SK-N-SH treated with all-trans-retinoic acid at 6 μM for 48 hours (cell line): ENCODE data around the gene CASP5.
"Not testable (repeated sequence)": the region's sequence is repeated elsewhere in the genome, so short reads cannot be mapped to it uniquely, and the experiment has no call there.

ENCODE experiments used
- ATAC-seq: fragments of 200-7000 bp; cut with Tn5 transposase; 3 replicates; pipeline ENCODE4 v1.9.1; 2020; ENCODE audit warnings: mild to moderate bottlenecking, moderate library complexity
- ARNTL ChIP-seq: fragments of 450-650 bp; formaldehyde crosslinking; IDR thresholded peaks from 2 replicates; pipeline ENCODE4 v1.5.0; 2020; ENCODE audit warnings: low read depth, mild to moderate bottlenecking, moderate library complexity, borderline replicate concordance
- BACH2 ChIP-seq: fragments of 250-450 bp; sonication (Bioruptor Pico); IDR thresholded peaks from 2 replicates; pipeline ENCODE4 v1.9.0; 2021; ENCODE audit warnings: mild to moderate bottlenecking, borderline replicate concordance
- CSDC2 ChIP-seq: fragments of 250-450 bp; sonication (Bioruptor Pico); IDR thresholded peaks from 2 replicates; pipeline ENCODE4 v1.5.0; 2020; ENCODE audit warnings: mild to moderate bottlenecking, moderate library complexity
- ESRRG ChIP-seq: fragments of 250-450 bp; sonication (Bioruptor Pico); IDR thresholded peaks from 2 replicates; pipeline ENCODE4 v1.6.1; 2021; ENCODE audit warnings: mild to moderate bottlenecking
- GLIS3 ChIP-seq: fragments of 250-450 bp; sonication (Bioruptor Pico); IDR thresholded peaks from 2 replicates; pipeline ENCODE4 v1.5.0; 2020; ENCODE audit warnings: mild to moderate bottlenecking, moderate library complexity
- ISL1 ChIP-seq: fragments of 250-450 bp; sonication (Bioruptor Pico); IDR thresholded peaks from 2 replicates; pipeline ENCODE4 v2.1.2; 2022; ENCODE audit warnings: mild to moderate bottlenecking, moderate library complexity
- OSR1 ChIP-seq: fragments of 250-450 bp; sonication (Bioruptor Pico); IDR thresholded peaks from 2 replicates; pipeline ENCODE4 v1.8.0; 2022; ENCODE audit warnings: moderate library complexity, mild to moderate bottlenecking, inconsistent platforms
- RARB ChIP-seq: fragments of 250-450 bp; sonication (Bioruptor Pico); IDR thresholded peaks from 2 replicates; pipeline ENCODE4 v1.8.0; 2021; ENCODE audit warnings: mild to moderate bottlenecking, moderate library complexity
- SNAI2 ChIP-seq: fragments of 250-450 bp; sonication (Bioruptor Pico); IDR thresholded peaks from 2 replicates; pipeline ENCODE4 v1.5.0; 2020; ENCODE audit warnings: mild to moderate bottlenecking, moderate library complexity
- TCF4 ChIP-seq: fragments of 250-450 bp; sonication (Bioruptor Pico); IDR thresholded peaks from 2 replicates; pipeline ENCODE4 v1.8.0; 2021; ENCODE audit warnings: mild to moderate bottlenecking, moderate library complexity, borderline replicate concordance
- TOX ChIP-seq: fragments of 250-450 bp; sonication (Bioruptor Pico); IDR thresholded peaks from 2 replicates; pipeline ENCODE4 v1.8.0; 2021; ENCODE audit warnings: mild to moderate bottlenecking, moderate library complexity, borderline replicate concordance
- ZC3H10 ChIP-seq: fragments of 250-450 bp; sonication (Bioruptor Pico); IDR thresholded peaks from 2 replicates; pipeline ENCODE4 v1.5.1; 2021; ENCODE audit warnings: mild to moderate bottlenecking, moderate library complexity
- ZFP3 ChIP-seq: fragments of 250-450 bp; sonication (Bioruptor Pico); IDR thresholded peaks from 2 replicates; pipeline ENCODE4 v1.5.0; 2020; ENCODE audit warnings: mild to moderate bottlenecking, moderate library complexity
- ZFP30 ChIP-seq: fragments of 450-650 bp; formaldehyde crosslinking; IDR thresholded peaks from 2 replicates; pipeline ENCODE4 v1.5.0; 2022; ENCODE audit warnings: mild to moderate bottlenecking, moderate library complexity
- ZNF565 ChIP-seq: fragments of 450-650 bp; formaldehyde crosslinking; conservative IDR thresholded peaks from 2 replicates; pipeline ENCODE4 v1.5.0; 2020; ENCODE audit warnings: low read depth, mild to moderate bottlenecking, moderate library complexity
- ZNF70 ChIP-seq: fragments of 450-650 bp; formaldehyde crosslinking; IDR thresholded peaks from 2 replicates; pipeline ENCODE4 v1.5.0; 2020; ENCODE audit warnings: mild to moderate bottlenecking, moderate library complexity
- ZNF8 ChIP-seq: fragments of 450-650 bp; formaldehyde crosslinking; IDR thresholded peaks from 2 replicates; pipeline ENCODE4 v1.5.0; 2020; ENCODE audit warnings: mild to moderate bottlenecking, moderate library complexity
- TF ChIP-seq, protein P1 (sequence below): fragments of 250-450 bp; sonication (Bioruptor Pico); IDR thresholded peaks from 2 replicates; pipeline ENCODE4 v1.5.1; 2021; ENCODE audit warnings: mild to moderate bottlenecking, moderate library complexity
- TF ChIP-seq, protein P2 (sequence below): fragments of 250-450 bp; sonication (Bioruptor Pico); IDR thresholded peaks from 2 replicates; pipeline ENCODE4 v1.5.1; 2020; ENCODE audit warnings: low read depth, mild to moderate bottlenecking, moderate library complexity
- TF ChIP-seq, protein P3 (sequence below): fragments of 250-450 bp; sonication (Bioruptor Pico); IDR thresholded peaks from 2 replicates; pipeline ENCODE4 v1.8.0; 2021; ENCODE audit warnings: low read depth, mild to moderate bottlenecking, moderate library complexity, borderline replicate concordance
- TF ChIP-seq, protein P4 (sequence below): fragments of 250-450 bp; sonication (Bioruptor Pico); IDR thresholded peaks from 2 replicates; pipeline ENCODE4 v1.5.0; 2020; ENCODE audit warnings: mild to moderate bottlenecking, moderate library complexity

Gene CASP5

DNA sequence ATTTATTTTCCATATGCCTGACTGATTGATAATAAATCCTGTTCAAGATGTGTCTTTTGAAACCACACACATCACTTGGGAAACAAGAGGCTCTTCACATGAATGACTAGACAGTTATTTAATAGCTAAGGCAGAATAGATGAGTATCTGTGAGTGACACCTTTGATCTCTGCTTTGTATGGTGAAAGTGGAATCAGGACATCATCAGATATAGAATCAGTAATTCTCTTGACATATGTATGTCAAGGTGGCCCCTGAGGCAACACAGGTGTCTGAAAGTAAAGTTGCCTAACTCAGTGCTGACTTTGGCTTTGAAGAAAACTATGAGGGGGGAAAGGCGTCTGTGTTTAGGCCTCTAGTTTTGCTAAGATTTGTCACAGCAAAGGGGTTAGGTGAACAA lies 43.1 kb downstream of the CASP5 start:
- TF ChIP-seq CSDC2 (CRISPR knock-in tag) = no peak
- no peak for TF ChIP-seq ZNF565
- TF ChIP-seq SNAI2 (CRISPR knock-in tag) = no peak
- TF ChIP-seq BACH2 (CRISPR knock-in tag) = no peak
- TF ChIP-seq ZFP30 (CRISPR knock-in tag) = no peak
- TF ChIP-seq, protein P1, sequence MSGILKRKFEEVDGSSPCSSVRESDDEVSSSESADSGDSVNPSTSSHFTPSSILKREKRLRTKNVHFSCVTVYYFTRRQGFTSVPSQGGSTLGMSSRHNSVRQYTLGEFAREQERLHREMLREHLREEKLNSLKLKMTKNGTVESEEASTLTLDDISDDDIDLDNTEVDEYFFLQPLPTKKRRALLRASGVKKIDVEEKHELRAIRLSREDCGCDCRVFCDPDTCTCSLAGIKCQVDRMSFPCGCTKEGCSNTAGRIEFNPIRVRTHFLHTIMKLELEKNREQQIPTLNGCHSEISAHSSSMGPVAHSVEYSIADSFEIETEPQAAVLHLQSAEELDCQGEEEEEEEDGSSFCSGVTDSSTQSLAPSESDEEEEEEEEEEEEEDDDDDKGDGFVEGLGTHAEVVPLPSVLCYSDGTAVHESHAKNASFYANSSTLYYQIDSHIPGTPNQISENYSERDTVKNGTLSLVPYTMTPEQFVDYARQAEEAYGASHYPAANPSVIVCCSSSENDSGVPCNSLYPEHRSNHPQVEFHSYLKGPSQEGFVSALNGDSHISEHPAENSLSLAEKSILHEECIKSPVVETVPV (CRISPR knock-in tag) = no peak
- TF ChIP-seq TOX (CRISPR knock-in tag) = no peak
- TF ChIP-seq, protein P2, sequence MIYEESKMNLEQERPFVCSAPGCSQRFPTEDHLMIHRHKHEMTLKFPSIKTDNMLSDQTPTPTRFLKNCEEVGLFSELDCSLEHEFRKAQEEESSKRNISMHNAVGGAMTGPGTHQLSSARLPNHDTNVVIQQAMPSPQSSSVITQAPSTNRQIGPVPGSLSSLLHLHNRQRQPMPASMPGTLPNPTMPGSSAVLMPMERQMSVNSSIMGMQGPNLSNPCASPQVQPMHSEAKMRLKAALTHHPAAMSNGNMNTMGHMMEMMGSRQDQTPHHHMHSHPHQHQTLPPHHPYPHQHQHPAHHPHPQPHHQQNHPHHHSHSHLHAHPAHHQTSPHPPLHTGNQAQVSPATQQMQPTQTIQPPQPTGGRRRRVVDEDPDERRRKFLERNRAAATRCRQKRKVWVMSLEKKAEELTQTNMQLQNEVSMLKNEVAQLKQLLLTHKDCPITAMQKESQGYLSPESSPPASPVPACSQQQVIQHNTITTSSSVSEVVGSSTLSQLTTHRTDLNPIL (CRISPR knock-in tag) = no peak
- no peak for TF ChIP-seq ESRRG (CRISPR knock-in tag)
- TF ChIP-seq, protein P3, sequence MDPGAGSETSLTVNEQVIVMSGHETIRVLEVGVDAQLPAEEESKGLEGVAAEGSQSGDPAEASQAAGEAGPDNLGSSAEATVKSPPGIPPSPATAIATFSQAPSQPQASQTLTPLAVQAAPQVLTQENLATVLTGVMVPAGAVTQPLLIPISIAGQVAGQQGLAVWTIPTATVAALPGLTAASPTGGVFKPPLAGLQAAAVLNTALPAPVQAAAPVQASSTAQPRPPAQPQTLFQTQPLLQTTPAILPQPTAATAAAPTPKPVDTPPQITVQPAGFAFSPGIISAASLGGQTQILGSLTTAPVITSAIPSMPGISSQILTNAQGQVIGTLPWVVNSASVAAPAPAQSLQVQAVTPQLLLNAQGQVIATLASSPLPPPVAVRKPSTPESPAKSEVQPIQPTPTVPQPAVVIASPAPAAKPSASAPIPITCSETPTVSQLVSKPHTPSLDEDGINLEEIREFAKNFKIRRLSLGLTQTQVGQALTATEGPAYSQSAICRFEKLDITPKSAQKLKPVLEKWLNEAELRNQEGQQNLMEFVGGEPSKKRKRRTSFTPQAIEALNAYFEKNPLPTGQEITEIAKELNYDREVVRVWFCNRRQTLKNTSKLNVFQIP = no peak
- no peak for TF ChIP-seq OSR1 (CRISPR knock-in tag)
- TF ChIP-seq ISL1 (CRISPR knock-in tag) = no peak
- no peak for TF ChIP-seq GLIS3 (CRISPR knock-in tag)
- no peak for TF ChIP-seq ARNTL (CRISPR knock-in tag)
- TF ChIP-seq RARB = no peak
- TF ChIP-seq, protein P4, sequence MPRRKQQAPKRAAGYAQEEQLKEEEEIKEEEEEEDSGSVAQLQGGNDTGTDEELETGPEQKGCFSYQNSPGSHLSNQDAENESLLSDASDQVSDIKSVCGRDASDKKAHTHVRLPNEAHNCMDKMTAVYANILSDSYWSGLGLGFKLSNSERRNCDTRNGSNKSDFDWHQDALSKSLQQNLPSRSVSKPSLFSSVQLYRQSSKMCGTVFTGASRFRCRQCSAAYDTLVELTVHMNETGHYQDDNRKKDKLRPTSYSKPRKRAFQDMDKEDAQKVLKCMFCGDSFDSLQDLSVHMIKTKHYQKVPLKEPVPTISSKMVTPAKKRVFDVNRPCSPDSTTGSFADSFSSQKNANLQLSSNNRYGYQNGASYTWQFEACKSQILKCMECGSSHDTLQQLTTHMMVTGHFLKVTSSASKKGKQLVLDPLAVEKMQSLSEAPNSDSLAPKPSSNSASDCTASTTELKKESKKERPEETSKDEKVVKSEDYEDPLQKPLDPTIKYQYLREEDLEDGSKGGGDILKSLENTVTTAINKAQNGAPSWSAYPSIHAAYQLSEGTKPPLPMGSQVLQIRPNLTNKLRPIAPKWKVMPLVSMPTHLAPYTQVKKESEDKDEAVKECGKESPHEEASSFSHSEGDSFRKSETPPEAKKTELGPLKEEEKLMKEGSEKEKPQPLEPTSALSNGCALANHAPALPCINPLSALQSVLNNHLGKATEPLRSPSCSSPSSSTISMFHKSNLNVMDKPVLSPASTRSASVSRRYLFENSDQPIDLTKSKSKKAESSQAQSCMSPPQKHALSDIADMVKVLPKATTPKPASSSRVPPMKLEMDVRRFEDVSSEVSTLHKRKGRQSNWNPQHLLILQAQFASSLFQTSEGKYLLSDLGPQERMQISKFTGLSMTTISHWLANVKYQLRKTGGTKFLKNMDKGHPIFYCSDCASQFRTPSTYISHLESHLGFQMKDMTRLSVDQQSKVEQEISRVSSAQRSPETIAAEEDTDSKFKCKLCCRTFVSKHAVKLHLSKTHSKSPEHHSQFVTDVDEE (CRISPR knock-in tag) = no peak
- ATAC-seq = no peak

DNA sequence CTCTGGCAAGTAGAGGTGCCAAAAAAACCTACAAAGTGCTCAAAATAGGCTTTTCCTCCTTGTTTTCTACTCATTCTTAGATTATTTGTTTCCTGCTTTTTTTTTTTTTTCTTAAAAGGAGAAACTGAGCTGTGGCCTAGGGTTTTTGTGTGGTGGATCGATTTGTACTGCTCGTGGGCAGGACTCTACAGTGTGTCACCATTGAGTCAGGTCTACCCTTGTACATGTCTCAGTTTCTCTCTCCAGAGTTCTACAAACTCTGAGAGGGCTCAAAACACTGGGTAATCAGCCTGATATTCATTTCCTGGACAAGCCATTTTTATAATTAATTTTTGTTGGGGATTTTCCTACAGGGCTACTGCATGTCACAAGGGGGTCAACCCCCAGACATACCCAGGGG lies 49.4 kb downstream of the CASP5 start:
- ATAC-seq = no peak
- no peak for TF ChIP-seq SNAI2 (CRISPR knock-in tag)

DNA sequence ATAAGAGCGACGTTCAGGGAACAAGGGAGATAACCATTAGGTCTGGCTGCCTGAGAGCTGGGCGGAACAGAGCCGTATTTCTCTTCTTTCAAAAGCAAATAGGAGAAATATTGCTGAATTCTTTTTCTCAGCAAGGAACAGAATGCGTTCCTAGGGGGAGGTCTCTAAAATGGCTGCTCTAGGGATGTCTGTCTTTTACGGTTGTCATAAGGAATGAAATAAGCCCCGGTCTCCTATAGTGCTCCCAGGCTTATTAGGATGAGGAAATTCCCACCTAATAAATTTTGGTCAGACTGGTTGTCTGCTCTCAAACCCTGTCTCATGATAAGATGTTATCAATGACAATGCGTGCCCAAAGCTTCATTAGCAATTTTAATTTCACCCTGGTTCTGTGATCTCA lies 50.0 kb downstream of the CASP5 start:
- ATAC-seq = not testable (repeated sequence)

DNA sequence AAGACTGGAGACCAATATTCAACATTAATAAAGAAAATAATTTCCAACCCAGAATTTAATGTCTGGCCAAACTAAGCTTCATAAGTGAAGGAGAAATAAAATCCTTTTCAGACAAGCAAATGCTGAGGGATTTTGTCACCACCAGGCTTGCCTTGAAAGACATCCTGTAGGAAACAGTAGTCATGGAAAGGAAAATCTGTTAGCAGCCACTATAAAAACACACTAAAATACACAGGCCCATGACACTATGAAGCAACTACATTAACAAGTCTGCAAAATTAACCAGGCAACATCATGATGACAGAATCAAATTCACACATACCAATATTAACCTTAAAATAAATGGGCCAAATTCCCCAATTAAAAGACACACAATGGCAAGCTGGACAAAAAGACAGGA lies 52.2 kb downstream of the CASP5 start:
- ATAC-seq = no peak
- TF ChIP-seq CSDC2 (CRISPR knock-in tag) (no peak), BACH2 (CRISPR knock-in tag) (no peak), ZC3H10 (CRISPR knock-in tag) (no peak), TOX (CRISPR knock-in tag) (no peak), ZNF8 (CRISPR knock-in tag) (no peak), ZNF565 (no peak), ESRRG (CRISPR knock-in tag) (no peak), ARNTL (CRISPR knock-in tag) (no peak), TCF4 (CRISPR knock-in tag) (no peak), RARB (no peak), ZNF70 (no peak), GLIS3 (CRISPR knock-in tag) (no peak), ISL1 (CRISPR knock-in tag) (no peak), ZFP3 (CRISPR knock-in tag) (no peak)
- TF ChIP-seq, protein P3 = no peak
- TF ChIP-seq, protein P2 (CRISPR knock-in tag) = no peak
- TF ChIP-seq, protein P4 (CRISPR knock-in tag) = no peak
- TF ChIP-seq, protein P1 (CRISPR knock-in tag) = no peak
